A549 (cell line): ENCODE data around the gene SLC6A2. TPM values are rescaled to one million over a fixed set of nuclear protein-coding genes. Genes with fewer than 3 reads are reported as not detected.

Experiments used
- ATAC-seq, 2 experiments: fragments of 200-7000 bp in 1 of 2; fragments of >200 bp in 1 of 2; cut with Nextera tagmentation in 1 of 2; cut with Tn5 transposase in 1 of 2; 3 replicates each; pipeline versions ENCODE4 v1.8.0 to v1.9.1; 2018 to 2020; ENCODE audit warnings: mild to moderate bottlenecking in 1 of 2, moderate library complexity in 1 of 2
- CTCF ChIA-PET: fragments of 300-600 bp; sonication (Branson Sonifier 250); formaldehyde crosslinking; extraction: SDS; loops from one replicate; lab custom pipeline; 2021; ENCODE audit warnings: antibody characterized with exemption, inconsistent platforms; lab: Yijun Ruan, JAX
- POLR2A ChIA-PET: fragments of 350-600 bp; formaldehyde crosslinking; extraction: SDS; loops from one replicate; lab custom pipeline; 2021; ENCODE audit warnings: antibody characterized with exemption, inconsistent platforms; lab: Yijun Ruan, JAX
- DNase-seq, 2 experiments: peaks; one replicate each; pipeline versions ENCODE4 v3.0.0 to v3.0.0-alpha.2; 2011 to 2016; ENCODE audit warnings: low read depth in 1 of 2, low spot score in 1 of 2
- FAIRE-seq: peaks from 2 replicates; lab custom pipeline; 2011; peaks lifted over from hg19 to GRCh38; lab: Jason Lieb, UNC
- H3K27ac ChIP-seq, 2 experiments: fragments of >200 bp; sonication (Bioruptor Twin); formaldehyde crosslinking; 3 replicates each; pipeline ENCODE4 v1.5.1; 2016 to 2017
- H3K4me1 ChIP-seq: fragments of >200 bp; sonication (Bioruptor Twin); formaldehyde crosslinking; 3 replicates; pipeline ENCODE4 v1.6.1; 2016
- H3K4me2 ChIP-seq: fragments of >200 bp; sonication (Bioruptor Twin); formaldehyde crosslinking; 3 replicates; pipeline ENCODE4 v1.6.1; 2016
- H3K4me3 ChIP-seq: fragments of >200 bp; sonication (Bioruptor Twin); formaldehyde crosslinking; 3 replicates; pipeline ENCODE4 v1.5.1; 2016
- H3K9me3 ChIP-seq: fragments of >200 bp; sonication (Bioruptor Twin); formaldehyde crosslinking; 3 replicates; pipeline ENCODE4 v1.6.1; 2016
- BCL3 ChIP-seq: fragments of >200 bp; sonication (Bioruptor Twin); formaldehyde crosslinking; IDR thresholded peaks from 3 replicates; pipeline ENCODE4 v1.6.1; 2016
- CBX8 ChIP-seq: fragments of 200-600 bp; sonication (generic); IDR thresholded peaks from 2 replicates; pipeline ENCODE4 v1.6.1; 2016
- CEBPB ChIP-seq, 2 experiments: fragments of >200 bp in 1 of 2; sonication (Bioruptor Twin) in 1 of 2; formaldehyde crosslinking in 1 of 2; IDR thresholded peaks; 2 replicates each; pipeline ENCODE4 v1.6.1; 2012 to 2016
- CHD2 ChIP-seq: fragments of 150-350 bp; IDR thresholded peaks from 2 replicates; pipeline ENCODE4 v1.6.1; 2014; ENCODE audit warnings: low read length; ENCODE audit not compliant: partially characterized antibody
- EHMT2 ChIP-seq: fragments of 200-600 bp; sonication (generic); IDR thresholded peaks from 2 replicates; pipeline ENCODE4 v1.6.1; 2016; ENCODE audit warnings: antibody characterized with exemption, low read depth, mild to moderate bottlenecking, moderate library complexity
- ESRRA ChIP-seq: fragments of 150-350 bp; IDR thresholded peaks from 2 replicates; pipeline ENCODE4 v1.6.1; 2014; ENCODE audit warnings: mild to moderate bottlenecking, low read length, borderline replicate concordance
- FOSB ChIP-seq: fragments of 250-450 bp; sonication (Bioruptor Pico); IDR thresholded peaks from 2 replicates; pipeline ENCODE4 v1.5.0; 2020; ENCODE audit warnings: mild to moderate bottlenecking, moderate library complexity
- FOXS1 ChIP-seq: fragments of 250-450 bp; sonication (Bioruptor Pico); IDR thresholded peaks from 2 replicates; pipeline ENCODE4 v1.5.0; 2020; ENCODE audit warnings: mild to moderate bottlenecking, moderate library complexity
- HDAC2 ChIP-seq: fragments of 200-600 bp; sonication (generic); IDR thresholded peaks from 2 replicates; pipeline ENCODE4 v1.6.1; 2016
- HES2 ChIP-seq: fragments of >200 bp; sonication (Bioruptor Twin); formaldehyde crosslinking; IDR thresholded peaks from 2 replicates; pipeline ENCODE4 v1.6.1; 2016
- KDM1A ChIP-seq: fragments of 200-600 bp; sonication (generic); IDR thresholded peaks from 2 replicates; pipeline ENCODE4 v1.6.1; 2016; ENCODE audit warnings: low read depth, mild to moderate bottlenecking
- MYC ChIP-seq: IDR thresholded peaks from 2 replicates; pipeline ENCODE4 v1.6.1; 2012; ENCODE audit warnings: mild to moderate bottlenecking, inconsistent platforms, low read length, improper control_type of control experiment, borderline replicate concordance
- NPAS2 ChIP-seq: fragments of 250-450 bp; sonication (Bioruptor Pico); IDR thresholded peaks from 2 replicates; pipeline ENCODE4 v1.8.0; 2022; ENCODE audit warnings: mild to moderate bottlenecking, moderate library complexity, borderline replicate concordance
- PHF8 ChIP-seq: fragments of 200-600 bp; sonication (generic); IDR thresholded peaks from 2 replicates; pipeline ENCODE4 v1.6.1; 2016; ENCODE audit warnings: low read depth, mild to moderate bottlenecking, antibody characterized with exemption, moderate library complexity, borderline replicate concordance
- RCOR1 ChIP-seq: fragments of 150-350 bp; IDR thresholded peaks from 2 replicates; pipeline ENCODE4 v1.6.1; 2014; ENCODE audit warnings: antibody characterized with exemption, low read length, low read depth
- RFX5 ChIP-seq: fragments of 450-650 bp; IDR thresholded peaks from 2 replicates; pipeline ENCODE4 v1.7.1; 2014; ENCODE audit warnings: antibody characterized with exemption, mild to moderate bottlenecking, moderate library complexity
- RNF2 ChIP-seq: fragments of 200-600 bp; sonication (generic); IDR thresholded peaks from 2 replicates; pipeline ENCODE4 v1.6.1; 2016; ENCODE audit warnings: low read depth, mild to moderate bottlenecking, antibody characterized with exemption, moderate library complexity, borderline replicate concordance
- SMC3 ChIP-seq: fragments of >200 bp; sonication (Bioruptor Twin); formaldehyde crosslinking; IDR thresholded peaks from 3 replicates; pipeline ENCODE4 v1.6.1; 2018; ENCODE audit warnings: inconsistent platforms
- SREBF2 ChIP-seq: fragments of 450-650 bp; IDR thresholded peaks from 2 replicates; pipeline ENCODE4 v1.6.1; 2014; ENCODE audit warnings: mild to moderate bottlenecking, moderate library complexity
- TP53 ChIP-seq: fragments of 250-450 bp; sonication (Bioruptor Pico); IDR thresholded peaks from 2 replicates; pipeline ENCODE4 v1.5.0; 2021; ENCODE audit warnings: mild to moderate bottlenecking, moderate library complexity
- ZFP36 ChIP-seq: fragments of 450-650 bp; IDR thresholded peaks from 2 replicates; pipeline ENCODE4 v1.6.1; 2014; ENCODE audit warnings: borderline replicate concordance; ENCODE audit not compliant: partially characterized antibody
- ZSCAN20 ChIP-seq: fragments of 250-450 bp; sonication (Bioruptor Pico); IDR thresholded peaks from 2 replicates; pipeline ENCODE4 v1.8.0; 2022; ENCODE audit warnings: mild to moderate bottlenecking, moderate library complexity
- whole genome bisulfite sequencing: methylation state at CpG from one replicate; pipeline ENCODE4 v1.1.6; 2017; ENCODE audit errors: missing lambda C conversion rate; 5-methylcytosine and 5-hydroxymethylcytosine counted together
- polyA plus RNA-seq, 4 experiments: library from polyadenylated mRNA; depleted of rRNA in 3 of 4; stranded (reverse); fragments of >200 nt; fragmentation: RNase III in 1 of 4; extraction: RNeasy Plus Mini Kit Qiagen cat#74134 plus additional on column Dnase treatment in 1 of 4; gene quantifications; 2 replicates in 3 of 4; 3 replicates in 1 of 4; pipeline ENCODE4 v1.2.3, GENCODE V29; 2011 to 2017
- TF ChIP-seq, protein P1 (sequence below): fragments of 200-600 bp; sonication (generic); IDR thresholded peaks from 2 replicates; pipeline ENCODE4 v1.6.1; 2016; ENCODE audit warnings: antibody characterized with exemption, mild to moderate bottlenecking, moderate library complexity
- TF ChIP-seq, protein P2 (sequence below): IDR thresholded peaks from 2 replicates; pipeline ENCODE4 v1.6.1; 2012; ENCODE audit warnings: low read depth, borderline replicate concordance

SLC6A2 gene
- polyA plus RNA-seq, 2 of the 4 experiments (the other 2 are of a cell fraction): not detected

GRCh38 chr16:55660828-55661227 is 5.0 kb downstream of the SLC6A2 start:
- Histone ChIP-seq H3K27ac (no peak overlapping the region), H3K4me1 (no peaks in the 10 kb centered on the region), H3K9me3 (no peaks in the 10 kb centered on the region), H3K4me2 (no peak overlapping the region), H3K4me3 (no peak overlapping the region)
- ATAC-seq: no peak; a peak in 1 of 6 replicates
- ChIA-PET POLR2A (interaction anchor here (0.5 kb wide), 1 partner anchor 41 kb away, joined by 7 read pairs; no protein-coding TSS in a partner anchor), CTCF (interaction anchor here (1.1 to 3.4 kb wide), 3 partner anchors 12 to 196 kb away, joined by 3 to 17 read pairs (median 3); no protein-coding TSS in a partner anchor)
- 31% methylated on average over 2 of the region's 2 CpGs for WGBS
- DNase-seq: no peak
- FAIRE-seq: no peak
- no peak for TF ChIP-seq ZFP36
- no peak for TF ChIP-seq HES2
- TF ChIP-seq, protein P1, sequence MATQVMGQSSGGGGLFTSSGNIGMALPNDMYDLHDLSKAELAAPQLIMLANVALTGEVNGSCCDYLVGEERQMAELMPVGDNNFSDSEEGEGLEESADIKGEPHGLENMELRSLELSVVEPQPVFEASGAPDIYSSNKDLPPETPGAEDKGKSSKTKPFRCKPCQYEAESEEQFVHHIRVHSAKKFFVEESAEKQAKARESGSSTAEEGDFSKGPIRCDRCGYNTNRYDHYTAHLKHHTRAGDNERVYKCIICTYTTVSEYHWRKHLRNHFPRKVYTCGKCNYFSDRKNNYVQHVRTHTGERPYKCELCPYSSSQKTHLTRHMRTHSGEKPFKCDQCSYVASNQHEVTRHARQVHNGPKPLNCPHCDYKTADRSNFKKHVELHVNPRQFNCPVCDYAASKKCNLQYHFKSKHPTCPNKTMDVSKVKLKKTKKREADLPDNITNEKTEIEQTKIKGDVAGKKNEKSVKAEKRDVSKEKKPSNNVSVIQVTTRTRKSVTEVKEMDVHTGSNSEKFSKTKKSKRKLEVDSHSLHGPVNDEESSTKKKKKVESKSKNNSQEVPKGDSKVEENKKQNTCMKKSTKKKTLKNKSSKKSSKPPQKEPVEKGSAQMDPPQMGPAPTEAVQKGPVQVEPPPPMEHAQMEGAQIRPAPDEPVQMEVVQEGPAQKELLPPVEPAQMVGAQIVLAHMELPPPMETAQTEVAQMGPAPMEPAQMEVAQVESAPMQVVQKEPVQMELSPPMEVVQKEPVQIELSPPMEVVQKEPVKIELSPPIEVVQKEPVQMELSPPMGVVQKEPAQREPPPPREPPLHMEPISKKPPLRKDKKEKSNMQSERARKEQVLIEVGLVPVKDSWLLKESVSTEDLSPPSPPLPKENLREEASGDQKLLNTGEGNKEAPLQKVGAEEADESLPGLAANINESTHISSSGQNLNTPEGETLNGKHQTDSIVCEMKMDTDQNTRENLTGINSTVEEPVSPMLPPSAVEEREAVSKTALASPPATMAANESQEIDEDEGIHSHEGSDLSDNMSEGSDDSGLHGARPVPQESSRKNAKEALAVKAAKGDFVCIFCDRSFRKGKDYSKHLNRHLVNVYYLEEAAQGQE: no peak
- TF ChIP-seq SMC3: no peak
- TF ChIP-seq, protein P2, sequence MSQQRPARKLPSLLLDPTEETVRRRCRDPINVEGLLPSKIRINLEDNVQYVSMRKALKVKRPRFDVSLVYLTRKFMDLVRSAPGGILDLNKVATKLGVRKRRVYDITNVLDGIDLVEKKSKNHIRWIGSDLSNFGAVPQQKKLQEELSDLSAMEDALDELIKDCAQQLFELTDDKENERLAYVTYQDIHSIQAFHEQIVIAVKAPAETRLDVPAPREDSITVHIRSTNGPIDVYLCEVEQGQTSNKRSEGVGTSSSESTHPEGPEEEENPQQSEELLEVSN: no peak
- no peak for TF ChIP-seq CHD2
- TF ChIP-seq ESRRA: no peak
- TF ChIP-seq ZSCAN20 (CRISPR knock-in tag): no peak
- no peak for TF ChIP-seq CBX8
- no peak for TF ChIP-seq RNF2

DNA sequence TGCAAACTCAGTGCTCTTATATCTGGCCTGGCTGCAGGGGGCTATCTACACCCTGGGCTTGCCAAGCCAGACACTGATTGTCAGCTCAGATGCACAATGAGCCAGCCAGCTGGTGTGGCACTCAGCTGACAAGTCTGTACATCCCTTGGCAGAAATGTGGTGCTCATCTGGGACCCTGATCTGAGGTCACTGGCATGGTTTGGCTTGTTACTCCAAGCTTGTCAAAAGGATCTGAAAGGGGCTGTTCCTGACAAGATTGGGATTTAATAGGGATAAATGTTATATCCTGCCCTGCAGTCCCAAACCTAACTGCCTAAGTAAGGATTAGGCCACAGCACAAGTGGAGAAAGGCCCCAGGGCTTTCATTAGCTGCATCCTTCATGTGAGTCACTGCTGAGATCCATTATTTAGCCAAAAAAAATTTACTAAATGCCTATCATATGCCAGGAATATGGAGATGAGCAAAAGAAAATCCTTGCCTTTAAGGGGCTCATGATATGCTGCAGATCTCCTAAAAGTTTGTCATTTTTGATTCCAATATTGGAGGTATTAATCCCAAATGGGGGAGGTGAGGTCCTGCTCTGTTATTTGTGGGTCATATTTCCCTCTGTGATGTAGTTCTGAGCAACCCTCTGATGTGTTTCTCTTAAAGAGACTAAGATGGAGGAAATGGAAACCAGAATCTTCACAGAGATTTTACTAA is 6.3 kb downstream of the SLC6A2 start:
- TF ChIP-seq FOSB: no peak
- TF ChIP-seq KDM1A: no peak
- TF ChIP-seq EHMT2: no peak
- TF ChIP-seq TP53 (CRISPR knock-in tag): no peak
- no peak for TF ChIP-seq SREBF2
- TF ChIP-seq CEBPB (IDR thresholded peaks at IDR 0.05): no peak
- TF ChIP-seq PHF8: no peak
- TF ChIP-seq HDAC2: no peak
- TF ChIP-seq FOXS1 (CRISPR knock-in tag): no peak
- TF ChIP-seq NPAS2: no peak
- TF ChIP-seq HES2: no peak
- TF ChIP-seq MYC: no peak
- TF ChIP-seq RFX5: no peak
- TF ChIP-seq RCOR1: no peak
- no peak for TF ChIP-seq BCL3
- no peak for FAIRE-seq
- CTCF ChIA-PET: interaction anchor here (0.8 to 1.2 kb wide), 3 partner anchors 11 to 197 kb away, joined by 3 to 4 read pairs (median 4); no protein-coding TSS in a partner anchor

More for the DNA sequence above, 6.3 kb downstream of the SLC6A2 start:
- no peaks in the 10 kb centered on the region for H3K4me1 ChIP-seq
- H3K4me2 ChIP-seq: no peak overlapping the region
- no peaks in the 10 kb centered on the region for H3K9me3 ChIP-seq
- no peak overlapping the region for H3K4me3 ChIP-seq
- DNase-seq: no peak
- no peak; a peak in 1 of 6 replicates for ATAC-seq
- H3K27ac ChIP-seq: no peak overlapping the region
- POLR2A ChIA-PET: no interaction called here
